ENCODE data around the gene ZSCAN23.

The ZSCAN23 gene

DNA sequence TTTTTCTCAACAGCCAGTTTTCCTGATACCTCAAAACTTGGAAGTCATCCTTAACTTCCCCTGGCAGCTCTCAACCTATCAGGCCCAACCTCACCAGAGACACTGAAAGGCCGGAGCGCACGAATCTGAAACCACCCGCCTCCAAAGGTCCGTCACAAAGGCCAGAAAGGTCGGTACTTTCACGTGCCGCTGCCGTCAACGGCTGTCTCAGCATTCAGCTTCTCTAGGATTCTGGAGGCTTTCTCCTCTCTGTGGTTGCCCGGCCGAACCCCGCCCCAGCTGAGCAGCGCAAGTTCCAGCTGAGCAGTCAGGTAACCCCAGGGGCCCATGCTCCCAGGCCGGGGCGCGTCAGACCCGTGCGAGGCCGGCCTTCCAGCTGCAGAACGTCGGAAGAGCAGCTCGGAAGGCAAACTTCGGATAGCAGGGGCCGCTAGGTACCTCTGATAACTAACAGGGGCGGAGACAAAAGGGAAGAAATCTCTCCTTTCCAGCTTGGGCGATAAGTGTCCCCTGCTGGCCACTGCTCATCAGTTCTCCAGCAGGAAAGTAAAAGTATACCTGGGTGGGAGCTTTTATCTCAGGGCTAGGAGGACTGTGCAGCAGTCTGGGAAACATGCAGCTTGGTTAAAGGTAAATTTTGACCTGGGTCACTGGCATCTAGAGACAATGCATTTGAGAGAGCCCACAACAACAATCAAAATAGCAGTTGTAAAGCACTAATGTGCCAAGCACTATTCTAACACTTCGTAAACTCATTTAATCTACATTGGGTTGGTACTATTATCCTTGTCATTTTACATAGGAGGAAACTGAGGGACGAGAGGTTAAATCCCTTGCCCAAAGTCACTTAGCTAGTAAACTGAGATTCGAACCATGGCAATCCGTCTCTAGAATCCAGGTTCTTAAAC is 59.8 kb downstream of the ZSCAN23 start:
- peak overlapping the region; percentile 56 for H3K4me3 ChIP-seq (ENCODE audit: low read depth, low read length)
